Calu3 (cell line): Measurements from ENCODE around the gene MUL1. TPM values are rescaled to one million over a fixed set of nuclear protein-coding genes. Genes with fewer than 3 reads are reported as not detected.

Source experiments
- BruUV-seq: library from RNA; stranded (reverse); fragments of 400-500 nt; replicated peaks from 2 replicates; lab custom pipeline; 2021; lab: Mats Ljungman, UMichigan
- CTCF ChIA-PET: fragments of 300-600 bp; sonication (Branson Sonifier 250); formaldehyde crosslinking; loops from one replicate; lab custom pipeline; 2022; ENCODE audit warnings: antibody characterized with exemption; lab: Charles Lee
- DNase-seq: peaks from one replicate; pipeline ENCODE4 v3.0.0; 2022
- H3K27ac Mint-ChIP-seq: one replicate; pipeline ENCODE4 v1.8.0; 2022; ENCODE audit warnings: mixed read lengths; ENCODE audit not compliant: unreplicated experiment
- H3K27me3 Mint-ChIP-seq: one replicate; pipeline ENCODE4 v1.8.0; 2022; ENCODE audit warnings: mixed read lengths; ENCODE audit not compliant: unreplicated experiment
- H3K36me3 Mint-ChIP-seq: one replicate; pipeline ENCODE4 v1.8.0; 2022; ENCODE audit warnings: mild to moderate bottlenecking, moderate library complexity, mixed read lengths; ENCODE audit not compliant: insufficient read depth, unreplicated experiment
- H3K4me1 Mint-ChIP-seq: one replicate; pipeline ENCODE4 v1.8.0; 2022; ENCODE audit warnings: mild to moderate bottlenecking, low read depth, mixed read lengths; ENCODE audit not compliant: unreplicated experiment
- H3K4me3 Mint-ChIP-seq: one replicate; pipeline ENCODE4 v1.8.0; 2022; ENCODE audit warnings: mild to moderate bottlenecking, low read depth, moderate library complexity, mixed read lengths; ENCODE audit not compliant: unreplicated experiment
- H3K9me3 Mint-ChIP-seq: one replicate; pipeline ENCODE4 v1.8.0; 2022; ENCODE audit warnings: low read depth, mixed read lengths; ENCODE audit not compliant: unreplicated experiment
- CTCF ChIP-seq: fragments of 200-600 bp; IDR thresholded peaks from one replicate; pipeline ENCODE4 v1.8.0; 2022; ENCODE audit warnings: antibody characterized with exemption; ENCODE audit not compliant: unreplicated experiment
- intact Hi-C: fragments of 100-400 bp; cut with micrococcal nuclease; formaldehyde crosslinking; loops from one replicate; pipeline ENCODE4 v1.10.0; 2022; ENCODE audit not compliant: unreplicated experiment
- total RNA-seq: library from RNA; stranded (reverse); gene quantifications from 2 replicates; pipeline ENCODE4 v1.2.3, GENCODE V29; 2022

The MUL1 gene
- total RNA-seq, 1 experiment from 2014 or later, result 21.9 TPM

- Mint-ChIP-seq H3K4me3 (no peak overlapping the region), H3K27me3 (peaks cover 94% of the 10 kb centered on the region), H3K36me3 (peaks cover 4% of the 10 kb centered on the region), H3K9me3 (no peaks in the 10 kb centered on the region), H3K27ac (no peak overlapping the region), H3K4me1 (peaks cover 9% of the 10 kb centered on the region)
- BruUV-seq, result no TSS peak
- intact Hi-C loops, result no loop called here
- CTCF ChIA-PET, result no interaction called here
- TF ChIP-seq CTCF, result no peak
- no peak for DNase-seq
Measured at GRCh38 chr1:20530901-20531300, 22.9 kb upstream of the MUL1 start.

- H3K27me3 Mint-ChIP-seq, result peaks cover 88% of the 10 kb centered on the region
- DNase-seq, result no peak
- H3K9me3 Mint-ChIP-seq, result no peaks in the 10 kb centered on the region
- CTCF ChIA-PET, result no interaction called here
- no peak overlapping the region for H3K4me3 Mint-ChIP-seq
- H3K27ac Mint-ChIP-seq, result no peak overlapping the region
- peaks cover 4% of the 10 kb centered on the region for H3K36me3 Mint-ChIP-seq
- BruUV-seq, result no TSS peak
- peaks cover 9% of the 10 kb centered on the region for H3K4me1 Mint-ChIP-seq
- TF ChIP-seq CTCF, result no peak
- intact Hi-C loops, result no loop called here
Measured at GRCh38 chr1:20530306-20530705, 22.4 kb upstream of the MUL1 start.

- no peak for DNase-seq
- Mint-ChIP-seq H3K36me3 (peaks cover 4% of the 10 kb centered on the region), H3K9me3 (no peaks in the 10 kb centered on the region), H3K27me3 (peaks cover 68% of the 10 kb centered on the region), H3K27ac (no peak overlapping the region), H3K4me3 (no peak overlapping the region), H3K4me1 (peaks cover under 1% of the 10 kb centered on the region)
- BruUV-seq, result no TSS peak
- CTCF ChIA-PET, result interaction anchor here (0.7 to 0.9 kb wide), 2 partner anchors 10 to 47 kb away, joined by 3 read pairs; no protein-coding TSS in a partner anchor
- no peak for TF ChIP-seq CTCF
- intact Hi-C loops, result no loop called here
Measured at GRCh38 chr1:20528221-20528620, 20.3 kb upstream of the MUL1 start.

GRCh38 chr1:20526267-20526666, 18.3 kb upstream of the MUL1 start:
- Mint-ChIP-seq H3K27ac (no peak overlapping the region), H3K9me3 (no peaks in the 10 kb centered on the region), H3K27me3 (peaks cover 48% of the 10 kb centered on the region), H3K36me3 (peaks cover 10% of the 10 kb centered on the region), H3K4me1 (no peaks in the 10 kb centered on the region), H3K4me3 (no peak overlapping the region)
- DNase-seq, result no peak
- CTCF ChIA-PET, result no interaction called here
- BruUV-seq, result no TSS peak
- TF ChIP-seq CTCF, result no peak
- intact Hi-C loops, result no loop called here
